DND-41 (cell line): Measurements from ENCODE around the gene EDA.

Experiments
- CTCF ChIP-seq: IDR thresholded peaks from 2 replicates; pipeline ENCODE4 v1.5.1; 2012; ENCODE audit warnings: borderline replicate concordance, low read length, moderate library complexity, mild to moderate bottlenecking; ENCODE audit not compliant: poor library complexity, severe bottlenecking; ENCODE audit errors: extremely low read depth
- EZH2 ChIP-seq: IDR thresholded peaks from 3 replicates; pipeline ENCODE4 v1.6.1; 2012; ENCODE audit warnings: borderline replicate concordance, low read depth, mild to moderate bottlenecking, moderate library complexity, low read length, inconsistent platforms; ENCODE audit not compliant: severe bottlenecking

DNA sequence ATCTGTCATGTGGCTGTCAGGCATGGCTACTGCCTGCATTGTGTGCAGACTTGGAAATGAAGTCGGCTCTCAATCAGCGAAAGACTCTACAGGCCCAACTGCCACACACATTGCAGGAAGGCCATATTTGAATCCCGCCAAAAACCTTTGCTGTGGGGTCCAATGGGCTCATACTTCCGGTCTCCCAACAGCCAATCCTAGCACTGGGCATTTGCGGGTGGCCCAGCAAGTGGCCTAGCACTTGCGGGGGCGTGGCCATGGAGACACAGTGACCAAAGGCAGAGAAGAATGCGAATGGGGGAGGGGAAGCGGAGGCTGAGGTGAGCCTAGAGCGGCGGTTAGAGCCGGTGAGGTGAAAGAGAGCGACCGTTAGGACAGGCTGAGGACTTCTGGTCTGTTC lies 446.2 kb downstream of the EDA start, which contains the start of gene OTUD6A:
- no peak for TF ChIP-seq CTCF
- no peak for TF ChIP-seq EZH2
